SJCRH30 (cell line): Measurements from ENCODE around the gene CFAP20DC. TPM values are rescaled to one million over a fixed set of nuclear protein-coding genes. Genes with fewer than 3 reads are reported as not detected.
"Not testable (repeated sequence)": the region's sequence is repeated elsewhere in the genome, so short reads cannot be mapped to it uniquely, and the experiment has no call there.

ENCODE experiments used
- DNase-seq, 2 experiments: peaks; one replicate each; pipeline ENCODE4 v3.0.0-alpha.2; 2015 to 2020
- H3K27ac ChIP-seq: fragments of 250-450 bp; sonication (Bioruptor Pico); 2 replicates; pipeline ENCODE4 v1.5.1; 2020; ENCODE audit warnings: mild to moderate bottlenecking, moderate library complexity
- H3K27me3 ChIP-seq: fragments of 250-450 bp; sonication (Bioruptor Pico); 2 replicates; pipeline ENCODE4 v1.5.1; 2020; ENCODE audit warnings: mild to moderate bottlenecking, moderate library complexity
- H3K36me3 ChIP-seq: fragments of 250-450 bp; sonication (Bioruptor Pico); 2 replicates; pipeline ENCODE4 v1.5.1; 2020; ENCODE audit warnings: mild to moderate bottlenecking, moderate library complexity
- H3K4me1 ChIP-seq: fragments of 250-450 bp; sonication (Bioruptor Pico); 2 replicates; pipeline ENCODE4 v1.5.1; 2020; ENCODE audit warnings: mild to moderate bottlenecking, moderate library complexity
- H3K4me3 ChIP-seq: fragments of 250-450 bp; sonication (Bioruptor Pico); 2 replicates; pipeline ENCODE4 v1.5.1; 2020; ENCODE audit warnings: mild to moderate bottlenecking, moderate library complexity
- H3K9me3 ChIP-seq: fragments of 250-450 bp; sonication (Bioruptor Pico); replicated peaks from 2 replicates; pipeline ENCODE4 v1.5.1; 2020; ENCODE audit warnings: mild to moderate bottlenecking, moderate library complexity
- total RNA-seq: library from RNA; depleted of rRNA; stranded (reverse); fragments of >200 nt; shearing (Covaris generic); gene quantifications from 2 replicates; pipeline ENCODE4 v1.2.3, GENCODE V29; 2014

The CFAP20DC gene
- total RNA-seq, 1 experiment from 2014 or later = not detected

DNA sequence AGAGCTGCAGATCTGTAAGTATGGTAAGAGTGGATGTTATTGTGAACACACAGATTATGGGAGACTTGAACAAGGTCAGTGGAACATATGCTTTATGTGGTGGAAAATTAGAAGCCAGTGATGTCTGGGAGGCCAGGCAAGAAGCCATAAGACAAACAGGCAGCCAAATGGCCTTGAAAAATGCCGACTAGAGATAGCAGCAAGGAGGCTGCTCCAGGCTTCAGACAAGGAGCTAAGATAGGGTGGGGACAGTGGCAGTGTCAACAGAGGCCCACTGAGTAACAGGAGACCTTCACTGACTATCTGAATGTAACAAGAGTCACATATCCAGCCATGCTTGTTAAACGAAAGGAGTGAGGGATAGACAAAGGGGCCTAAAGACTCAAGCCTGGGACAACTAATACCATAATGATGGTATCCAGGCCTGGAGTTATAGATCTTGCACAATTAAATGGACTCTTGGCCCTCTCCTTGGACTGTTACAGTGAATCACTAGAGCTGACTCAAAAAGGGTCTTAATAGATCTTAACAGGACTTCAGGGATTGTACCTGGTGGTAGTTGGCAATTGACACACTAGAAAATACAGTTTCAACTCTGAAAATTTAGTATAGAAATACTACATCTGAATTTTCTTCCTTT lies 50.6 kb downstream of the CFAP20DC start:
- H3K9me3 ChIP-seq = no peaks in the 10 kb centered on the region
- no peak overlapping the region for H3K4me3 ChIP-seq
- H3K27ac ChIP-seq = no peak overlapping the region
- no peaks in the 10 kb centered on the region for H3K4me1 ChIP-seq
- no peak for DNase-seq
- no peaks in the 10 kb centered on the region for H3K27me3 ChIP-seq
- H3K36me3 ChIP-seq = no peaks in the 10 kb centered on the region

GRCh38 chr3:58998476-58999117 lies 51.2 kb downstream of the CFAP20DC start:
- no peak for DNase-seq
- H3K9me3 ChIP-seq = no peaks in the 10 kb centered on the region
- no peak overlapping the region for H3K4me3 ChIP-seq
- no peaks in the 10 kb centered on the region for H3K4me1 ChIP-seq
- no peak overlapping the region for H3K27ac ChIP-seq
- no peaks in the 10 kb centered on the region for H3K36me3 ChIP-seq
- H3K27me3 ChIP-seq = no peaks in the 10 kb centered on the region

- Histone ChIP-seq H3K9me3 (no peaks in the 10 kb centered on the region), H3K4me3 (no peak overlapping the region), H3K4me1 (no peaks in the 10 kb centered on the region), H3K36me3 (no peaks in the 10 kb centered on the region), H3K27ac (no peak overlapping the region), H3K27me3 (no peaks in the 10 kb centered on the region)
- no peak for DNase-seq
Observed at GRCh38 chr3:58996730-58997129, 53.1 kb downstream of the CFAP20DC start.

DNA sequence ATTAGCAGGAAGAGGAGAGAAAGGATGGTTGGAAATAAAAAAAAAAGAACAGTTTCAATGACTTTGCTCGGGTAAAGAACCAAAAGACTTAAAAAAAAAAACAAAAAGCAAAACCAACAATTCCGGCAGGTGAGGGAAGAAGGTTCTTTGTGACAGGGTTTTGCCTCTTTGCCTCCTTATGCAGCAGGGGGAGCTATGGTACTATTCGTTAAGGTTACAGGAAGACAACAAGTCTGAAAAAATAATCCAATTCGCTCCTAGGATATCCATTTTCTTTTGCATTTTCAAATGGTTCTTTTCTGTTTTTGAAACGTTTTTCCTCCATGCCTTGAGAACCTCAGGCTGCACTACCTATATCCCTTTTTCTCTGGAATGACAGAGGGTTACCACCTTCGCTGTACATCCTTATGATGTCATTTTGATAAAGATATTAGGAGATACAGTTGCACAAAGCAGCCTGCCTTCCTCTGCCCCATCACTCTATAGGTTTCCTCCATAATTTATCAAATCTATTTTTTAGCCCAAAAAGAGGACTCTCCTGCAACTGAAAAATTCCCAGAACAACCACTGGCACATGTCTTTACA lies 55.0 kb downstream of the CFAP20DC start:
- no peaks in the 10 kb centered on the region for H3K9me3 ChIP-seq
- H3K27me3 ChIP-seq = no peaks in the 10 kb centered on the region
- no peaks in the 10 kb centered on the region for H3K36me3 ChIP-seq
- no peak overlapping the region for H3K4me3 ChIP-seq
- DNase-seq = peak; percentile 19 to 54
- no peak overlapping the region for H3K27ac ChIP-seq
- no peaks in the 10 kb centered on the region for H3K4me1 ChIP-seq

DNA sequence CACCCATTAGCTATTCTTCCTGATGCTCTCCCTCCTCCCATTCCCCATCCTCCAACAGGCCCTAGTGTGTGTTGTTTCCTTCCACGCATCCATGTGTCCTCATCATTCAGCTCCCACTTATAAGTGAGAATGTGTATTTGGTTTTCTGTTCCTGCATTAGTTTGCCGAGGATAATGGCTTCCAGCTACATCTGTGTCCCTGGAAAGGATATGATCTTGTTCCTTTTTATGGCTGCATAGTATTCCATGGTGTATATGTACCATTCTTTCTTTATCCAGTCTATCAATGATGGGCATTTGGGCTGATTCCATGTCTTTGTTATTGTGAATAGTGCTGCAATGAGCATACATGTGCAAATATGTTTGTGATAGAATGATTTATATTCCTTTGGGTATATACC lies 56.3 kb downstream of the CFAP20DC start:
- no peak overlapping the region for H3K4me3 ChIP-seq
- no peaks in the 10 kb centered on the region for H3K36me3 ChIP-seq
- no peaks in the 10 kb centered on the region for H3K9me3 ChIP-seq
- DNase-seq = no peak
- H3K4me1 ChIP-seq = 0 out of 2 replicates have a peak, but pooled peaks cover 4% of the 10 kb centered on the region
- no peaks in the 10 kb centered on the region for H3K27me3 ChIP-seq
- H3K27ac ChIP-seq = no peak overlapping the region

DNA sequence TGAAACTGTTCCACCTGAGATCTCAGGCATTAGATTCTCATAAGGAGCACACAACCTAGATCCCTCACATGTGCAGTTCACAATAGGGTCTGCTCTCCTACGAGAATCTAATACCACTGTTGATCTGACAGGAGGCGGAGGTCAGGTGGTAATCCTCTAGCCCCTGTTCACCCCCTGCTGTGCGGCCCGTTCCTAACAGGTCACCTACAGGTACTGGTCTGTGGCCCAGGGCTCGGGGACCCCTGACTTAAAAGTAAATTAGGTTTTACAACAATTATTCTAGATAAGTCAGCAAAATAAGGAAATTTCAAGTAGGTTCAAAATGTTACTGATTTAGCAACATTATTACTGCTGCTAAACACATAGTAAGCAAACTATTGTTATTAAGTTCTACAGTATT lies 58.2 kb downstream of the CFAP20DC start:
- Histone ChIP-seq H3K27ac (no peak overlapping the region), H3K4me3 (no peak overlapping the region), H3K9me3 (no peaks in the 10 kb centered on the region), H3K36me3 (no peaks in the 10 kb centered on the region), H3K4me1 (0 out of 2 replicates have a peak, but pooled peaks cover 4% of the 10 kb centered on the region), H3K27me3 (no peaks in the 10 kb centered on the region)
- DNase-seq = no peak

GRCh38 chr3:58991026-58991425 lies 58.8 kb downstream of the CFAP20DC start:
- Histone ChIP-seq H3K9me3 (no peaks in the 10 kb centered on the region), H3K4me3 (no peak overlapping the region), H3K36me3 (no peaks in the 10 kb centered on the region), H3K27me3 (no peaks in the 10 kb centered on the region), H3K4me1 (0 out of 2 replicates have a peak, but pooled peaks cover 4% of the 10 kb centered on the region), H3K27ac (no peak overlapping the region)
- no peak for DNase-seq

- H3K4me3 ChIP-seq = no peak overlapping the region
- H3K36me3 ChIP-seq = no peaks in the 10 kb centered on the region
- DNase-seq = no peak
- H3K27ac ChIP-seq = no peak overlapping the region
- no peaks in the 10 kb centered on the region for H3K9me3 ChIP-seq
- H3K27me3 ChIP-seq = no peaks in the 10 kb centered on the region
- 0 out of 2 replicates have a peak, but pooled peaks cover 4% of the 10 kb centered on the region for H3K4me1 ChIP-seq
Observed at GRCh38 chr3:58989955-58990354, 59.9 kb downstream of the CFAP20DC start.

GRCh38 chr3:58989163-58989562 lies 60.7 kb downstream of the CFAP20DC start:
- no peak for DNase-seq

GRCh38 chr3:58988041-58988440 lies 61.8 kb downstream of the CFAP20DC start:
- Histone ChIP-seq H3K27me3 (no peaks in the 10 kb centered on the region), H3K36me3 (no peaks in the 10 kb centered on the region), H3K27ac (no peak overlapping the region), H3K4me1 (0 out of 2 replicates have a peak, but pooled peaks cover 4% of the 10 kb centered on the region), H3K9me3 (no peaks in the 10 kb centered on the region), H3K4me3 (no peak overlapping the region)
- no peak for DNase-seq

More at GRCh38 chr3:58989163-58989562, 60.7 kb downstream of the CFAP20DC start:
- Histone ChIP-seq H3K27me3 (no peaks in the 10 kb centered on the region), H3K9me3 (no peaks in the 10 kb centered on the region), H3K4me1 (0 out of 2 replicates have a peak, but pooled peaks cover 4% of the 10 kb centered on the region), H3K27ac (no peak overlapping the region), H3K4me3 (no peak overlapping the region), H3K36me3 (no peaks in the 10 kb centered on the region)

DNA sequence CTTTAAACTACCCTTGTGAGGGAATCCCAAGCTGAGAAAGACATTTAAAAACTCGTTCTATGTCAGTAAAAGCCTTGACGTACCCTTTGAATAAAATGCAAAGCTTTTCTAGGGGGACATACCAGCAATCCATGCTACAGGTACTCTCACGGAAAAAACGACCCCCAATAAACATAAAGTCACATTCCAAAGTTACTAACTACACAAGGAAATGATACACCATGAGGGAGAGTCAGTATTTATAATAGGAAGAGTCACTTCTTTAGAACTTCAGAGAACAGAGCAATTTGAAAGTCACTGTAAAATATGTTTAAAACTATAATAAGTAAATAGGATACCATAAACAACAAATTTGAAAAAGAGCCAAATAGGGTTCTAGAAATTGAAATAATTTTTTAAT lies 63.2 kb downstream of the CFAP20DC start:
- no peak overlapping the region for H3K27ac ChIP-seq
- DNase-seq = no peak
- no peaks in the 10 kb centered on the region for H3K36me3 ChIP-seq
- H3K27me3 ChIP-seq = no peaks in the 10 kb centered on the region
- H3K9me3 ChIP-seq = no peaks in the 10 kb centered on the region
- 0 out of 2 replicates have a peak, but pooled peaks cover 4% of the 10 kb centered on the region for H3K4me1 ChIP-seq
- H3K4me3 ChIP-seq = no peak overlapping the region

DNA sequence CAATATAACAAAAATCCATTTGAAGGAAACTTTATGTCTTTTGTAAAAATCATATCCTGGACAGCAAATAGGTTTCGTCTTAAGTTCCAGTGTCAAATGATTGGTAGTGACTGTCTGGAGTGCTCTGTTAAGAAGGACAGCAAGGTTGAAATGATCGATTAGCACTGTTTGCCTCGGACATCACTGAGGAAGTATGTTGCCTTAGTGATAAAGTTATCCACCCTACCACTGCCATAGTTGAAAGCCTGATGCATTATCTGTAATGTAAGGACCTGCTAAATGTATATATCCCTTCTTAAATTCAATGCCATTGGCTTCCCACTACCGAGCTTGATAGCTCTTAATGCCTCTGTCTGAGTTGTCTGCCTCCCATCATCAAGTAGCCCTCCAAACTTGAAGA lies 70.0 kb downstream of the CFAP20DC start:
- DNase-seq = no peak
- Histone ChIP-seq H3K36me3 (no peaks in the 10 kb centered on the region), H3K4me1 (no peaks in the 10 kb centered on the region), H3K27me3 (no peaks in the 10 kb centered on the region), H3K27ac (no peak overlapping the region), H3K4me3 (no peak overlapping the region), H3K9me3 (no peaks in the 10 kb centered on the region)

- no peak overlapping the region for H3K27ac ChIP-seq
- no peak overlapping the region for H3K4me3 ChIP-seq
- no peaks in the 10 kb centered on the region for H3K9me3 ChIP-seq
- no peaks in the 10 kb centered on the region for H3K36me3 ChIP-seq
- DNase-seq = no peak
- no peaks in the 10 kb centered on the region for H3K4me1 ChIP-seq
- H3K27me3 ChIP-seq = no peaks in the 10 kb centered on the region
Observed at GRCh38 chr3:58973796-58974195, 76.0 kb downstream of the CFAP20DC start.

- H3K27me3 ChIP-seq, H3K27ac ChIP-seq, DNase-seq, H3K4me3 ChIP-seq, H3K4me1 ChIP-seq, H3K36me3 ChIP-seq, H3K9me3 ChIP-seq: not testable (repeated sequence)
Observed at GRCh38 chr3:58967866-58968265, 82.0 kb downstream of the CFAP20DC start.

GRCh38 chr3:58965865-58966264 lies 84.0 kb downstream of the CFAP20DC start:
- Histone ChIP-seq H3K27me3 (no peaks in the 10 kb centered on the region), H3K4me3 (no peak overlapping the region), H3K4me1 (no peaks in the 10 kb centered on the region; the same call in 1 of the 2 replicates), H3K36me3 (no peaks in the 10 kb centered on the region), H3K27ac (no peak overlapping the region), H3K9me3 (no peaks in the 10 kb centered on the region)
- DNase-seq = no peak
